Astrocyte (in vitro differentiated cells and primary cell): ENCODE measurements around the gene HSPB7. TPM values are rescaled to one million over a fixed set of nuclear protein-coding genes. Genes with fewer than 3 reads are reported as not detected.
"Not testable (repeated sequence)": the region's sequence is repeated elsewhere in the genome, so short reads cannot be mapped to it uniquely, and the experiment has no call there.

ENCODE experiments used
- DNase-seq: peaks from one replicate; pipeline ENCODE4 v3.0.0-alpha.2; 2010; ENCODE audit warnings: low read depth
- FAIRE-seq: peaks from 2 replicates; lab custom pipeline; 2011; peaks lifted over from hg19 to GRCh38; lab: Jason Lieb, UNC
- H2AFZ ChIP-seq: 2 replicates; pipeline ENCODE4 v1.6.0; 2012; ENCODE audit warnings: low read depth, low read length, inconsistent platforms
- H3K27ac ChIP-seq: 2 replicates; pipeline ENCODE4 v1.5.1; 2011; ENCODE audit warnings: low read depth, low read length, inconsistent platforms
- H3K27me3 ChIP-seq: 2 replicates; pipeline ENCODE4 v1.6.0; 2011; ENCODE audit warnings: low read length, inconsistent platforms; ENCODE audit not compliant: insufficient read depth
- H3K36me3 ChIP-seq: 2 replicates; pipeline ENCODE4 v1.5.1; 2011; ENCODE audit warnings: low read length, inconsistent platforms; ENCODE audit not compliant: insufficient read depth
- H3K4me1 ChIP-seq: 2 replicates; pipeline ENCODE4 v1.5.1; 2011; ENCODE audit warnings: low read length, inconsistent platforms; ENCODE audit not compliant: insufficient read depth
- H3K4me2 ChIP-seq: 2 replicates; pipeline ENCODE4 v1.6.0; 2012; ENCODE audit warnings: low read length, inconsistent platforms
- H3K4me3 ChIP-seq: 2 replicates; pipeline ENCODE4 v1.5.1; 2011; ENCODE audit warnings: low read depth, mild to moderate bottlenecking, low read length, inconsistent platforms; ENCODE audit not compliant: insufficient read depth
- H3K79me2 ChIP-seq: 2 replicates; pipeline ENCODE4 v1.6.0; 2012; ENCODE audit warnings: mild to moderate bottlenecking, low read length, inconsistent platforms; ENCODE audit not compliant: insufficient read depth
- H3K9ac ChIP-seq: 2 replicates; pipeline ENCODE4 v1.6.0; 2012; ENCODE audit warnings: mild to moderate bottlenecking, low read length, inconsistent platforms
- H3K9me3 ChIP-seq: 2 replicates; pipeline ENCODE4 v1.5.1; 2012; ENCODE audit warnings: low read depth, mild to moderate bottlenecking, low read length, inconsistent platforms; ENCODE audit not compliant: insufficient read depth
- H4K20me1 ChIP-seq: 2 replicates; pipeline ENCODE4 v1.6.0; 2012; ENCODE audit warnings: low read length, inconsistent platforms; ENCODE audit not compliant: insufficient read depth
- H3K27ac Mint-ChIP-seq: one replicate; pipeline ENCODE4 v1.8.0; 2021; ENCODE audit warnings: mild to moderate bottlenecking, mixed read lengths; ENCODE audit not compliant: unreplicated experiment
- H3K27me3 Mint-ChIP-seq: one replicate; pipeline ENCODE4 v1.8.0; 2021; ENCODE audit warnings: low read depth, mixed read lengths; ENCODE audit not compliant: unreplicated experiment
- H3K36me3 Mint-ChIP-seq: one replicate; pipeline ENCODE4 v1.8.0; 2021; ENCODE audit warnings: low read depth, mixed read lengths; ENCODE audit not compliant: unreplicated experiment
- H3K4me1 Mint-ChIP-seq: one replicate; pipeline ENCODE4 v1.8.0; 2021; ENCODE audit warnings: low read depth, mixed read lengths; ENCODE audit not compliant: unreplicated experiment
- H3K4me3 Mint-ChIP-seq: one replicate; pipeline ENCODE4 v1.8.0; 2021; ENCODE audit warnings: mild to moderate bottlenecking, moderate library complexity, mixed read lengths; ENCODE audit not compliant: unreplicated experiment
- H3K9me3 Mint-ChIP-seq: one replicate; pipeline ENCODE4 v1.8.0; 2021; ENCODE audit warnings: mild to moderate bottlenecking, mixed read lengths; ENCODE audit not compliant: unreplicated experiment
- CTCF ChIP-seq: IDR thresholded peaks from 2 replicates; pipeline ENCODE4 v1.5.1; 2011; ENCODE audit warnings: low read depth, mild to moderate bottlenecking, inconsistent platforms, low read length, moderate library complexity; ENCODE audit not compliant: insufficient read depth
- EZH2 ChIP-seq: IDR thresholded peaks from 2 replicates; pipeline ENCODE4 v1.6.1; 2012; ENCODE audit warnings: mild to moderate bottlenecking, low read length, inconsistent platforms; ENCODE audit not compliant: insufficient read depth
- total RNA-seq: library from RNA; stranded (reverse); gene quantifications from 2 replicates; pipeline ENCODE4 v1.2.1, GENCODE V29; 2021

HSPB7 gene
- total RNA-seq, 1 donor from 2014 or later, result 0.45 TPM

GRCh38 chr1:16042096-16042495 is 24.3 kb upstream of the HSPB7 start:
- Mint-ChIP-seq H3K9me3 (no peaks in the 10 kb centered on the region), H3K27ac (no peak overlapping the region), H3K4me3 (no peak overlapping the region), H3K27me3 (peaks cover 56% of the 10 kb centered on the region), H3K36me3 (no peaks in the 10 kb centered on the region), H3K4me1 (no peaks in the 10 kb centered on the region)
- no peaks in the 10 kb centered on the region for H4K20me1 ChIP-seq
- no peaks in the 10 kb centered on the region for H3K79me2 ChIP-seq
- TF ChIP-seq EZH2, result no peak
- no peak for TF ChIP-seq CTCF
- H3K4me3 ChIP-seq, result no peak overlapping the region
- FAIRE-seq (no peak), DNase-seq (no peak)
- H3K9me3 ChIP-seq, result no peaks in the 10 kb centered on the region
- H3K4me1 ChIP-seq, result no peaks in the 10 kb centered on the region
- H3K36me3 ChIP-seq, result no peaks in the 10 kb centered on the region
- H2AFZ ChIP-seq, result no peak overlapping the region
- no peak overlapping the region for H3K9ac ChIP-seq
- no peaks in the 10 kb centered on the region for H3K27me3 ChIP-seq
- H3K27ac ChIP-seq, result no peak overlapping the region
- H3K4me2 ChIP-seq, result no peak overlapping the region

GRCh38 chr1:16041200-16041599 is 23.4 kb upstream of the HSPB7 start:
- no peak overlapping the region for H3K27ac Mint-ChIP-seq
- H3K4me1 Mint-ChIP-seq, result no peaks in the 10 kb centered on the region
- FAIRE-seq, result no peak

DNA sequence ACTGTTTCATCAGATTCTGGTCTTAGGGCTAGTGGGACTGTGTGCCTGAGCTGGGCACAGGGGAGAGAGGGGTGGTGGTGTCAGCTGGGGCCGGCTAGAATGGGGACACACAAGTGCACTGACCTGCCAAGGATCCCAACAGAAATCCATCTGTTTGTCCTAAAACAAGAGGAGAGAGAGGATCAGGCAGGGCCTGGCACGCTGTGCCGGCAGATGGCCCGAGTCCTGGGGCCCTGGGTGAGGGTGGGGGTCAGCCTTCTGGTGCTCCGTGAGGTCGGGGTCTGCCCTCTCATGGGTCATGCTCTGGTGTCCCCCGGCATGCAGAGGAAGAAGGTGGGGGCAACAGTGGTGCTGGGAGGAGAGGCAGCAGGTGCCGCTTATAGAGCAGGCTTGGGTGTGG is 22.0 kb upstream of the HSPB7 start:
- H3K27me3 ChIP-seq, H3K4me1 Mint-ChIP-seq, H3K36me3 Mint-ChIP-seq, H4K20me1 ChIP-seq, H3K4me3 Mint-ChIP-seq, H3K79me2 ChIP-seq, H2AFZ ChIP-seq, H3K4me3 ChIP-seq, H3K9me3 ChIP-seq, H3K4me2 ChIP-seq, H3K27ac ChIP-seq, FAIRE-seq, DNase-seq, H3K27ac Mint-ChIP-seq, H3K4me1 ChIP-seq, H3K9ac ChIP-seq, H3K9me3 Mint-ChIP-seq, H3K36me3 ChIP-seq: not testable (repeated sequence)
- peaks cover 50% of the 10 kb centered on the region for H3K27me3 Mint-ChIP-seq

More at GRCh38 chr1:16041200-16041599, 23.4 kb upstream of the HSPB7 start:
- Mint-ChIP-seq H3K36me3 (no peaks in the 10 kb centered on the region), H3K4me3 (no peak overlapping the region), H3K27me3 (peaks cover 55% of the 10 kb centered on the region), H3K9me3 (peaks cover 2% of the 10 kb centered on the region)
- Histone ChIP-seq H3K4me2 (no peak overlapping the region), H3K4me3 (no peak overlapping the region), H3K27ac (no peak overlapping the region), H3K9ac (no peak overlapping the region), H3K79me2 (no peaks in the 10 kb centered on the region), H3K4me1 (no peaks in the 10 kb centered on the region), H3K27me3 (no peaks in the 10 kb centered on the region), H3K9me3 (no peaks in the 10 kb centered on the region), H3K36me3 (no peaks in the 10 kb centered on the region), H4K20me1 (no peaks in the 10 kb centered on the region), H2AFZ (no peak overlapping the region)
- DNase-seq, result no peak
- TF ChIP-seq EZH2, result no peak

DNA sequence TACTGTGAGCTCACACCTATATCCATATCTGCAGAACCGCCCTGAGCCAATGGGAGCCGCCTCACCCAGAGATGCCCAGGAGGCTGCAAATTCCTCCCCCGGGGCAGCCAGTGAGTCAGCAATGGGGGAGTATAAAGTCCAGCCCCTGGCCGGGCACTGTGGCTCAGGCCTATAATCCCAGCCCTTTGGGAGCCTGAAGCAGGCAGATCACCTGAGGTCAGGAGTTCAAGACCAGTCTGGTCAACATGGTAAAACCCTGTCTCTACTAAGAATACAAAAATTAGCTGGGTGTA is 20.7 kb upstream of the HSPB7 start:
- H3K27me3 Mint-ChIP-seq, result peaks cover 44% of the 10 kb centered on the region

More for the DNA sequence above, 20.7 kb upstream of the HSPB7 start:
- Histone ChIP-seq H3K4me3 (no peak overlapping the region), H4K20me1 (no peaks in the 10 kb centered on the region), H3K4me1 (no peaks in the 10 kb centered on the region), H3K9me3 (no peaks in the 10 kb centered on the region), H2AFZ (no peak overlapping the region), H3K27ac (no peak overlapping the region), H3K79me2 (no peaks in the 10 kb centered on the region), H3K27me3 (no peaks in the 10 kb centered on the region), H3K36me3 (no peaks in the 10 kb centered on the region), H3K9ac (no peak overlapping the region), H3K4me2 (no peak overlapping the region)
- no peak for FAIRE-seq
- Mint-ChIP-seq H3K4me3 (no peak overlapping the region), H3K9me3 (peaks cover 2% of the 10 kb centered on the region), H3K36me3 (no peaks in the 10 kb centered on the region), H3K4me1 (no peaks in the 10 kb centered on the region), H3K27ac (no peak overlapping the region)
- DNase-seq, result no peak
- TF ChIP-seq CTCF (no peak), EZH2 (no peak)
